Suprapubic skin (tissue), 4 donors: Measurements from ENCODE around the gene RBM22.

Experiments used
- EP300 ChIP-seq: sonication (generic); formaldehyde crosslinking; IDR thresholded peaks from one replicate; pipeline ENCODE4 v1.6.1; 2017; ENCODE audit warnings: antibody characterized with exemption
- POLR2A ChIP-seq, 2 donors: fragments of 450-650 bp; IDR thresholded peaks; one replicate each; pipeline ENCODE4 v1.6.1; 2017; ENCODE audit warnings: antibody characterized with exemption in 2 of 2, mild to moderate bottlenecking in 2 of 2, moderate library complexity in 2 of 2
- POLR2AphosphoS5 ChIP-seq, 3 donors: sonication (generic); formaldehyde crosslinking; IDR thresholded peaks; one replicate each; pipeline ENCODE4 v1.6.1; 2017; ENCODE audit warnings: antibody characterized with exemption in 3 of 3
- TF ChIP-seq, protein P1 (sequence below), 2 donors: fragments of 200-600 bp in 1 of 2; fragments of 450-650 bp in 1 of 2; sonication (generic) in 1 of 2; IDR thresholded peaks; one replicate each; pipeline ENCODE4 v1.5.1; 2016 to 2019; ENCODE audit warnings: antibody characterized with exemption in 2 of 2, mild to moderate bottlenecking in 1 of 2, moderate library complexity in 1 of 2

DNA sequence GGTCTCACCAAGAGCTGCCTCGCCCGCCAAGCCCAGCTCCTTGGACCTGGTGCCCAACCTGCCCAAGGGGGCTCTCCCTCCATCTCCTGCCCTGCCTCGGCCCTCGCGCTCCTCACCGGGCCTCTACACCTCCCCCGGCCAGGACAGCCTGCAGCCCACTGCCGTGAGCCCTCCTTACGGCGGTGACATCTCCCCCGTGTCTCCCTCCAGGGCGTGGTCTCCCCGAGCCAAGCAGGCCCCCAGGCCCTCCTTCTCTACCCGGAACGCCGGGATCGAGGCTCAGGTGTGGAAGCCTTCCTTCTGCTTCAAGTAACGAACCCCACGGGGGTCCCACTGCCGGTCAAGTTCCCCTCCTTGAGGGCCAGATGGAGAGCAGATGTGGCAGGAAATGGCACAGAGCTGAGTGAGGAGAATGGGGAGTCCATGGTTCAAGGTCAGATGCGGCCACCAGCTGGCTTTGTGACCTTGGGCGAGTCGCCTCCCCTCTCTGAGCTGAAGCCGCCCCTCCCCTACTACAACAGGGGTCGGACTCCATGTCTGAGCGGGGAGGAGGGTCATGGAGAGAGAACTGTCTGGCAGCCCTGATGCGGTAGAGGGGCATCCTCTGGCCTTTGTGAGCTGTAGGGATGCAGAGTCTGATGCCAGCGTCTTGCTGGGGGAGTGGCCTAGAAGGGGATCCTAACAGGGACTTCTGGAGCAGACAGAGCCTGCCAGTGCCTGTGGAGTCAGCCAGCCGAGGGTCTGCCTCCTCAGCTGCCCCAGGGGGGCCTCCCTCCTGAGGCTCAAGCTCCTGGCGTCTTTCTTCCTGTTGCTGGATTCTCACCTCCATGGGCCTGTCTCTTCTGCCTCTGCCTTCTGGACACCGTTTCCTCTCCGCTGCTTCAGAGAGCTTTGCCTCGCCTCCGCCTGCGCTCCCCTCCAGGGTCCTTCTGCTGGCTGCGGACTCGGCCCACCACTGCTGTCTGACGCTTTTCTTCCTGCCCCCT, 50.5 kb downstream of the RBM22 start:
- TF ChIP-seq POLR2A (IDR thresholded peaks at IDR 0.05) (no peak), POLR2AphosphoS5 (IDR thresholded peaks at IDR 0.05) (no peak), EP300 (no peak)
- TF ChIP-seq, protein P1, sequence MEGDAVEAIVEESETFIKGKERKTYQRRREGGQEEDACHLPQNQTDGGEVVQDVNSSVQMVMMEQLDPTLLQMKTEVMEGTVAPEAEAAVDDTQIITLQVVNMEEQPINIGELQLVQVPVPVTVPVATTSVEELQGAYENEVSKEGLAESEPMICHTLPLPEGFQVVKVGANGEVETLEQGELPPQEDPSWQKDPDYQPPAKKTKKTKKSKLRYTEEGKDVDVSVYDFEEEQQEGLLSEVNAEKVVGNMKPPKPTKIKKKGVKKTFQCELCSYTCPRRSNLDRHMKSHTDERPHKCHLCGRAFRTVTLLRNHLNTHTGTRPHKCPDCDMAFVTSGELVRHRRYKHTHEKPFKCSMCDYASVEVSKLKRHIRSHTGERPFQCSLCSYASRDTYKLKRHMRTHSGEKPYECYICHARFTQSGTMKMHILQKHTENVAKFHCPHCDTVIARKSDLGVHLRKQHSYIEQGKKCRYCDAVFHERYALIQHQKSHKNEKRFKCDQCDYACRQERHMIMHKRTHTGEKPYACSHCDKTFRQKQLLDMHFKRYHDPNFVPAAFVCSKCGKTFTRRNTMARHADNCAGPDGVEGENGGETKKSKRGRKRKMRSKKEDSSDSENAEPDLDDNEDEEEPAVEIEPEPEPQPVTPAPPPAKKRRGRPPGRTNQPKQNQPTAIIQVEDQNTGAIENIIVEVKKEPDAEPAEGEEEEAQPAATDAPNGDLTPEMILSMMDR (IDR thresholded peaks at IDR 0.05): no peak
